ENCODE measurements around the gene NKD2. TPM values are rescaled to one million over a fixed set of nuclear protein-coding genes. Genes with fewer than 3 reads are reported as not detected.
A peak's percentile ranks its signal among the peaks of the same experiment; 100 is the strongest.

Gene NKD2
- total RNA-seq, 3 donors from 2014 or later (not counting 1 experiment from before 2014, with no cell fraction given) = not detected

DNA sequence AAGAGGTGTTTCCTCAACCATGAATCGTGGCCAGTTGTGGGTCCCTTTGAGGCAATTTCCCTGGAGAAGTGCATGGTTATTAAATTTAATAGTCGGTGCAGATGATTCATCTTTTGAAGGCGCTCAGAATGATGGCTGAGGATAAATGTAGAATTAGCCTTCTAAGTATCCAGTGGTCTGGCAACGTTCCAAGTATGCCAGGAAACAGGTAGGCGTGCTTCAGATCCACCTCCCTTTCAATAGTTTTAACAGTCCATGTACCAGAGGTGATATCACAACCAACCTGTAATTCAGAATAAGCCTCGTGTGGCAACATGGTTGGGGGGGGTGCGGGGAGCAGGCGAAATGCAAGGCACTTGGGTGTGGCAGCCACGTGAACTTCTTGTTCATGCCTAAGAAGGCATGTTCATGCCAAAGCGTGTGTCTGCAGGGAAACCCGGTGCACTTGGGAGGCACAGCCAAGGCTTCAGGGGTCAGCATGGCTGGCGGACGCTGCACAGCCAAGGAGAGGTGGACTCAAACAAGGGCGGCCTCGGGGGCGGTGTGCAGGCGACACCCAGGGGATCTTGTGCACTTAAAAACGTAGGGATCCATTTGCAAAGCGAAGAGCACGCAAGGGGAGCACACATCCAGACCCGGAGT, 5.2 kb upstream of the NKD2 start:
- H3K27me3 Mint-ChIP-seq (ENCODE audit: low read depth in 2 of 2) = peaks cover 29% of the 10 kb centered on the region in 2 donors
- H3K36me3 Mint-ChIP-seq = no peaks in the 10 kb centered on the region
- peaks cover 21% of the 10 kb centered on the region for H3K27me3 ChIP-seq (ENCODE audit: control insufficient read depth, insufficient read depth, low read length)
- H3K4me1 ChIP-seq (ENCODE audit: control insufficient read depth, insufficient read depth, low read length) = peaks cover 16% of the 10 kb centered on the region
- intact Hi-C loops (cut with micrococcal nuclease) = loop anchor here (10.0 kb wide), 1 partner anchor 141 kb away; no protein-coding TSS in a partner anchor
- peak in 1 of 2 donors; percentile 64 for DNase-seq
- no peak overlapping the region for H3K27ac Mint-ChIP-seq
- ATAC-seq = no peak
- no peak overlapping the region for H3K27ac ChIP-seq (ENCODE audit: low read length)
- 74% methylated on average over 21 of the region's 21 CpGs for WGBS (ENCODE audit: insufficient coverage)
- H3K36me3 ChIP-seq (ENCODE audit: control insufficient read depth, insufficient read depth, low read length) = no peaks in the 10 kb centered on the region
- no peaks in the 10 kb centered on the region for H3K9me3 ChIP-seq (ENCODE audit: control insufficient read depth, insufficient read depth, low read length)
- H3K4me1 Mint-ChIP-seq = peaks cover 0 to 14% of the 10 kb centered on the region in 2 donors
- TF ChIP-seq, protein P1, sequence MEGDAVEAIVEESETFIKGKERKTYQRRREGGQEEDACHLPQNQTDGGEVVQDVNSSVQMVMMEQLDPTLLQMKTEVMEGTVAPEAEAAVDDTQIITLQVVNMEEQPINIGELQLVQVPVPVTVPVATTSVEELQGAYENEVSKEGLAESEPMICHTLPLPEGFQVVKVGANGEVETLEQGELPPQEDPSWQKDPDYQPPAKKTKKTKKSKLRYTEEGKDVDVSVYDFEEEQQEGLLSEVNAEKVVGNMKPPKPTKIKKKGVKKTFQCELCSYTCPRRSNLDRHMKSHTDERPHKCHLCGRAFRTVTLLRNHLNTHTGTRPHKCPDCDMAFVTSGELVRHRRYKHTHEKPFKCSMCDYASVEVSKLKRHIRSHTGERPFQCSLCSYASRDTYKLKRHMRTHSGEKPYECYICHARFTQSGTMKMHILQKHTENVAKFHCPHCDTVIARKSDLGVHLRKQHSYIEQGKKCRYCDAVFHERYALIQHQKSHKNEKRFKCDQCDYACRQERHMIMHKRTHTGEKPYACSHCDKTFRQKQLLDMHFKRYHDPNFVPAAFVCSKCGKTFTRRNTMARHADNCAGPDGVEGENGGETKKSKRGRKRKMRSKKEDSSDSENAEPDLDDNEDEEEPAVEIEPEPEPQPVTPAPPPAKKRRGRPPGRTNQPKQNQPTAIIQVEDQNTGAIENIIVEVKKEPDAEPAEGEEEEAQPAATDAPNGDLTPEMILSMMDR (IDR thresholded peaks at IDR 0.05) = no peak
- peak overlapping the region; percentile 13 for H3K4me3 Mint-ChIP-seq
- no peak overlapping the region for H3K4me3 ChIP-seq (ENCODE audit: low read length)
- no peaks in the 10 kb centered on the region for H3K9me3 Mint-ChIP-seq

DNA sequence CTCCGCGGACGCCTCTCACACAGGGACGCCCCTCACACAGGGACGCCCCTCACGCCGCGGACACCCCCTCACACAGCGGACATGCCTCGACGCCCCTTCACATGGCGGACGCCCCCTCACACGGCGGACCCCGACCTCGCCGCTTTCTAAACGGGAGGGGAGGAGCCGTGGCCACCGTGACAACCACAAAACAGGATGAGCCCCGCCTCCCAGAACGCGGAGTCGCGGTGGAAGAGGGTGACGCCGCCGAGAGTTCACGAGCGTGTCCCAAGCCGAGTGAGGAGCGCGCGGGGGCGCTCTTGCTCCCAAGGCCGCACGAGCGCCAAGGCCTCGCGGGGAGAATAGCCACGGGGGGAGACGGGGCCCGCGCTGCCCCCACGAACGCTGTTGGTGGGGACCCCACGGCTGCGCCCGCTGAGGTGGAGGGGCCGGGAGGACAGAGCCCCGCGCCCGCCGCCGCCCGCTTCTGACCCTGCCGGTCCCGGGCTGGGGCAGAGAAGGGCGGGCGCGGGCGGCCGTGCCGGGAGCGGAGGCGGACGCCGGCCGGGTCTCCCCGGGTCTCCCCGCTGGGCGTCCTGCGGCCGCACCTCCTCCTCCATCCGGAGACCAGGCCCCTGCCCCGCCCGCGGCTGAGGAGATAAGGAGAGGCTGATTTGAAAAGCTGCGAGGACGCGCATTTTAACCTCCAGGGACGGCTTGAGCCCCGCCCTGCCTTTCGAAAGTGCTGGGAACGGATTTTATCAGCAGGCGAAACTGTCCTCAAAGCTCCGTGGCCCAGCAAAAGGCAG, 3.9 kb upstream of the NKD2 start:
- intact Hi-C loops (cut with micrococcal nuclease) = loop anchor here (5.0 to 10.0 kb wide), 2 partner anchors 42 to 140 kb away; no protein-coding TSS in a partner anchor
- Mint-ChIP-seq H3K27me3 (ENCODE audit: low read depth in 2 of 2) (peaks cover 29 to 31% of the 10 kb centered on the region in 2 donors), H3K4me1 (peaks cover 0 to 16% of the 10 kb centered on the region in 2 donors), H3K27ac (peak overlapping the region in 1 of 2 donors; percentile 71), H3K4me3 (peak overlapping the region; percentile 82), H3K36me3 (no peaks in the 10 kb centered on the region), H3K9me3 (no peaks in the 10 kb centered on the region)
- TF ChIP-seq, protein P1 (IDR thresholded peaks at IDR 0.05) = peak; percentile 35
- DNase-seq (peak; percentile 45 to 73), ATAC-seq (peak; percentile 64 to 79 (median 74))
- Histone ChIP-seq H3K27me3 (ENCODE audit: control insufficient read depth, insufficient read depth, low read length) (peaks cover 22% of the 10 kb centered on the region), H3K36me3 (ENCODE audit: control insufficient read depth, insufficient read depth, low read length) (no peaks in the 10 kb centered on the region), H3K9me3 (ENCODE audit: control insufficient read depth, insufficient read depth, low read length) (no peaks in the 10 kb centered on the region), H3K4me3 (ENCODE audit: low read length) (no peak overlapping the region), H3K4me1 (ENCODE audit: control insufficient read depth, insufficient read depth, low read length) (peaks cover 17% of the 10 kb centered on the region), H3K27ac (ENCODE audit: low read length) (no peak overlapping the region)
- 3% methylated on average over 88 of the region's 88 CpGs for WGBS (ENCODE audit: insufficient coverage)

DNA sequence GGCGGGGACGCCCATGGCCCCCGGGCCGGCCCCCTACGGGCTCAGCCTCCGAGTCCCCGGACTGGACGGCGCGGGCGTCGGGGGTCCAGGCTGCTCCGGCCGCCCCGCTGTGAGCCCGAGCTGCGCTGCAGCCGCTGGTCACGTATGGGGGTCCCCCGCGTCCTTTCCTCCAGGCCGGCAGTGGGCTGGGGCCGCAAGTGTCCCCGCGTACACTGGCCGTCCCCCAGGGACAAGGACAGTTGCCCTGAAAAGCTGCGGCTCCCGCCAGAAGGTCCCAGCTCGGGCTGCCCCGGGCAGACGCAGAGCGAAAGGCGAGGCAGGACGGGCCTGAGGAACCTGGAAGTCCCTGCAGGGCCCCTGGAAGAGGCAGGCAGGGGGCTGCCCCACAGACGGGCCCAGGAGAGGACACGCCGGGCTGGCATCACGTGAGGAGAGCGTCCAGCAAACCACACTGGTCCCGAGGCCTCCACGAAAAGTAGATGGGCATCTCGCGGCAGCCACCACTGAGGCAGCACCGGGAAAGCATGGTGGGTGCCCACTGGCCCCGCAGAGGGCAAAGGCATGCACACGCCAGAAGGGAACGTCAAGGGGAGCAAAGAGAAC, 3.3 kb upstream of the NKD2 start:
- Mint-ChIP-seq H3K27me3 (ENCODE audit: low read depth in 2 of 2) (peaks cover 34 to 36% of the 10 kb centered on the region in 2 donors), H3K27ac (no peak overlapping the region), H3K4me3 (peak overlapping the region; percentile 67), H3K4me1 (peaks cover 0 to 20% of the 10 kb centered on the region in 2 donors), H3K9me3 (no peaks in the 10 kb centered on the region), H3K36me3 (no peaks in the 10 kb centered on the region)
- Histone ChIP-seq H3K27ac (ENCODE audit: low read length) (no peak overlapping the region), H3K36me3 (ENCODE audit: control insufficient read depth, insufficient read depth, low read length) (no peaks in the 10 kb centered on the region), H3K9me3 (ENCODE audit: control insufficient read depth, insufficient read depth, low read length) (no peaks in the 10 kb centered on the region), H3K4me1 (ENCODE audit: control insufficient read depth, insufficient read depth, low read length) (peaks cover 18% of the 10 kb centered on the region), H3K27me3 (ENCODE audit: control insufficient read depth, insufficient read depth, low read length) (peaks cover 25% of the 10 kb centered on the region), H3K4me3 (ENCODE audit: low read length) (no peak overlapping the region)
- DNase-seq (no peak), ATAC-seq (no peak)
- 43% methylated on average over 47 of the region's 47 CpGs for WGBS (ENCODE audit: insufficient coverage)
- TF ChIP-seq, protein P1 (IDR thresholded peaks at IDR 0.05) = no peak
- intact Hi-C loops (cut with micrococcal nuclease) = loop anchor here (5.0 to 10.0 kb wide), 2 partner anchors 43 to 139 kb away; no protein-coding TSS in a partner anchor
